T47D (cell line): ENCODE data around the gene TREML1.

Source experiments
- DNase-seq, 2 experiments: peaks; one replicate each; pipeline versions ENCODE4 v3.0.0 to v3.0.0-alpha.2; 2011 to 2012; ENCODE audit warnings: low read depth in 1 of 2, low spot score in 1 of 2
- JUND ChIP-seq: IDR thresholded peaks from 2 replicates; pipeline ENCODE4 v1.6.1; 2012; ENCODE audit warnings: low read depth
- in situ Hi-C: cut with HindIII; loops from 2 replicates; pipeline ENCODE4 v1.10.0; 2016; ENCODE audit warnings: low sequenced_read_pairs, low pct_unique_long_range_greater_than_20kb

The TREML1 gene

DNA sequence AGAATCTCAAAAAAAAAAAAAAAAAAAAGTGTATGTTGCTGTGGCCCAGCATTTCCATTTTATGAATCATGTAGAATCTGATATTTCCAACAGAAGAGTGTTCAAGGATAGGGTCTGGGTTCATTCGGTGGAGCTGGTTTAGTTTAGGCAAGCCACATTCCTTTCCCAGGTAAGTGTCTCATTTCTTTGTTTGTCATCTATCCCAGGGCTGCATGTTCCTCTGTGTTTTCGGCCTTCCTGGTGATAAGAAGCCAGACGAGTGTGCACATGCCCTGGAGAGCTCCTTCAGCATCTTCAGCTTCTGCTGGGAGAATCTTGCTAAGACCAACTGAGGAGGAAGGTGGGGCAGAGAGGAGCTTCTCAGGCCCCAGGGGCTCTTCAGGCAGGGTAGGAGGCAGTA lies 43.1 kb downstream of the TREML1 start:
- DNase-seq = peak in 1 of 2 experiments; percentile 9
- in situ Hi-C loops = no loop called here
- no peak for TF ChIP-seq JUND

DNA sequence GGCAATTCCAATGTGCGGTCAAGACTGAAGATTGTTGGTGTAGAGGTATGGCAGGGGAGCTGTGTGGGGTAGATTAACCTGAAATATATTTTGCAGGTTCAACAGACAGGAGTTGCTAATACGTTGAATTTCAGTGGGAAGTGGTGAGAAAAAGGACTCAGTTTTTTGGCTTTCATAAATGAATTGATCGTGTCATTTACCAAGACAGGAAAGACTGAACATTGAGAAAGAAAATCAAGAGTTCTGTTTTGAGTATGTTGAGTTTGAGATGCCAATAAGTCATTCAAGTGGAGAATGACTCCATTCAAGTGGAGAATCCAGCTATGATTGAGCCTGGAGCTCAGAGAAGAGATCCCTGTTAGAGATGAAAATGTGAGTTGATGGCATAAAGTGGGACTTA lies 50.3 kb downstream of the TREML1 start:
- in situ Hi-C loops = no loop called here
- TF ChIP-seq JUND = no peak

DNA sequence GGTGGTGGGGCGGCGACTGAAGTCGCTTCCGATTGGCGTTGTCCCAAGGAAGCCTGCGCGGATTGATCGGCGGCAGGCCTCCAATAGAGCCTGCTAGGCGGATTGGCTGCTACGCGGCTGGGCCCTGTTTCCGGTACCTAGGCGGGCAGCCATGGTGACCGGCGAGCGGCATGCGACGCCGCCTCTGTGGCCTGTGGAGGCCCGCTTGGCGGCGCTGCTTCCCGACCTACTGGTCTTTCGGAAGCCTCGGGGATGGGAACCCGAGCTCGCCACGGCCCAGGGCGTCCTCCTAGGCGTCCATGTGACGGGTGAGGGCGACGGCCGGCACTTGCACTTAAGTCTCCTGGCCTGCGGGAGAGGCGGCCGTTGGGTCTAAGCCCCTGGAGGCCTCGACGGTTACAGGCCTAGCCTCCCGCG lies 53.3 kb downstream of the TREML1 start:
- in situ Hi-C loops = no loop called here
- DNase-seq = no peak
- no peak for TF ChIP-seq JUND

More for the DNA sequence above, 50.3 kb downstream of the TREML1 start:
- DNase-seq = no peak
